Body of pancreas (tissue), 4 donors: ENCODE measurements around the gene APAF1.

Experiments used
- POLR2A ChIP-seq, 3 donors: fragments of 450-650 bp; IDR thresholded peaks; one replicate each; pipeline ENCODE4 v1.6.1; 2016; ENCODE audit warnings: antibody characterized with exemption in 3 of 3, mild to moderate bottlenecking in 2 of 3
- TF ChIP-seq, protein P1 (sequence below), 7 experiments: fragments of 450-650 bp in 4 of 7; fragments of 200-600 bp in 3 of 7; sonication (generic) in 3 of 7; IDR thresholded peaks; one replicate each; pipeline ENCODE4 v1.5.1; 2016 to 2019; ENCODE audit warnings: antibody characterized with exemption in 7 of 7

- TF ChIP-seq, protein P1, sequence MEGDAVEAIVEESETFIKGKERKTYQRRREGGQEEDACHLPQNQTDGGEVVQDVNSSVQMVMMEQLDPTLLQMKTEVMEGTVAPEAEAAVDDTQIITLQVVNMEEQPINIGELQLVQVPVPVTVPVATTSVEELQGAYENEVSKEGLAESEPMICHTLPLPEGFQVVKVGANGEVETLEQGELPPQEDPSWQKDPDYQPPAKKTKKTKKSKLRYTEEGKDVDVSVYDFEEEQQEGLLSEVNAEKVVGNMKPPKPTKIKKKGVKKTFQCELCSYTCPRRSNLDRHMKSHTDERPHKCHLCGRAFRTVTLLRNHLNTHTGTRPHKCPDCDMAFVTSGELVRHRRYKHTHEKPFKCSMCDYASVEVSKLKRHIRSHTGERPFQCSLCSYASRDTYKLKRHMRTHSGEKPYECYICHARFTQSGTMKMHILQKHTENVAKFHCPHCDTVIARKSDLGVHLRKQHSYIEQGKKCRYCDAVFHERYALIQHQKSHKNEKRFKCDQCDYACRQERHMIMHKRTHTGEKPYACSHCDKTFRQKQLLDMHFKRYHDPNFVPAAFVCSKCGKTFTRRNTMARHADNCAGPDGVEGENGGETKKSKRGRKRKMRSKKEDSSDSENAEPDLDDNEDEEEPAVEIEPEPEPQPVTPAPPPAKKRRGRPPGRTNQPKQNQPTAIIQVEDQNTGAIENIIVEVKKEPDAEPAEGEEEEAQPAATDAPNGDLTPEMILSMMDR (IDR thresholded peaks at IDR 0.05), result no peak
- no peak for TF ChIP-seq POLR2A (IDR thresholded peaks at IDR 0.05)
Observed at GRCh38 chr12:98618952-98619351, 26.1 kb upstream of the APAF1 start.
